Measurements from ENCODE around the gene CD3G.

Gene CD3G

GRCh38 chr11:118328745-118329144 is 15.4 kb upstream of the CD3G start:
- no peak for DNase-seq

DNA sequence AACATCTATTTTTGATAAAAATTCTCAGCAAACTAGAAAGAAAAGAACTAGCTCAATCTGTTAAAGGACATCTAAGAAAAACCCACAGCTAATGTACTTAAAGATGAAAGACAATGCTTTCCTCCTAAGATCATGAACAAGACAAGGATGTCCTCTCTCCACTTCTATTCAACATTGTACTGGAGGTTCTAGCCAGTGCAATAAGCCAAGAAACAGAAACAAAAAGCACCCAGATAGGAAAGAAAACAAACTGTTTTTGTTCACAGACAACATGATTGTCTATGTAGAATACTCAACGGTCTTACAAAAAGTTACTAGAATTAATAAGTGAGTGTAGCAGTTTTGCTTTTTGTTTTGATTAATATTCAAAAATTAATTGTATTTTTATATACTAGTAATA is 9.4 kb upstream of the CD3G start:
- no peak for DNase-seq

GRCh38 chr11:118338637-118339061 is 5.5 kb upstream of the CD3G start:
- DNase-seq, result peak; percentile 90

DNA sequence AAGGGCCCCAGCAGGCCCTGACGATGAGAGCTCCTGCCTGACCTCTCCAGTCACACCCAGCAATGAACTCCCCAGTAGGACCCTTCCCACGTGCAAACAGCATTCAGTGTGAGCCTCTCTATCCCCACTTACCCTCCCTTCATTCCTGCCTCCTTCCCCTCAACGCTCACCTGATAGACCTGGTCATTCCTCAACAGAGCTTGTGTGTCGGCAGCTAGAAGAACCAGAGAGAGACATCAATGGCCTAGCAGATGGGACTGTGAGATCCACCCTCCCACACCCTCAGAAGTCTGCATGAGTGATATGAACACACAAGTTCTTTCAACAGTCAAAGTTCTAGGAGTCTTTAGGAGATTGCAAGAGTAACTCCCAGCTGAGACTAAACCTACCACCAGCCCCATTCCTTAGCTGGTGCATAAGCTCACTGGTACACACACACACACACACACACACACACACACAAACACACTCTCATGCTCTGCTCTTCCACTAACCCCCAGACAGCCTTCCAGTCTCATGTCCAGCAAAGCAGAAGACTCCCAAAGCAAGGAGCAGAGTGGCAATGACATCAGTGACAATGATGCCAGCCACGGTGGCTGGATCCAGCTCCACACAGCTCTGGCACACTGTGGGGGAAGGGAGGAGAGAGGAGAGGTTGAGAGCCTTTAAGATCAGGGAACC is 4.7 kb upstream of the CD3G start:
- no peak for DNase-seq

DNA sequence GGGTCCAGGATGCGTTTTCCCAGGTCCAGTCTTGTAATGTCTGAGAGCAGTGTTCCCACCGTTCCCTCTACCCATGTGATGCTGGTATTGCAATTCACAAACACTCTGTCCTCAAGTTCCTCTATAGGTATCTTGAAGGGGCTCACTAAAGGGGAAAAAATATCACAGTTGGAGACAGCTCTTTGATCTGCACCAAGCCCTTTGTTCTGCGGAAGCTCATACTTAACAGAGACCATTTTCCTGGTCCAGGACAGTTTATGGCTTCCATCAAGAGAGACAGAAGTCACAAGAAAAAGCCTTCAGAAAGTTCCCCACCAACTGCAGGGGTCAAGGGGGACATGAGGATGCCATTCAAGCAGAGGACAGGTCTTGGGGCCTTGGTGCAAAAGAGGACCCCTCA is 3.7 kb upstream of the CD3G start:
- DNase-seq, result no peak

- no peak for DNase-seq
Observed at GRCh38 chr11:118341261-118341660, 2.9 kb upstream of the CD3G start.

DNA sequence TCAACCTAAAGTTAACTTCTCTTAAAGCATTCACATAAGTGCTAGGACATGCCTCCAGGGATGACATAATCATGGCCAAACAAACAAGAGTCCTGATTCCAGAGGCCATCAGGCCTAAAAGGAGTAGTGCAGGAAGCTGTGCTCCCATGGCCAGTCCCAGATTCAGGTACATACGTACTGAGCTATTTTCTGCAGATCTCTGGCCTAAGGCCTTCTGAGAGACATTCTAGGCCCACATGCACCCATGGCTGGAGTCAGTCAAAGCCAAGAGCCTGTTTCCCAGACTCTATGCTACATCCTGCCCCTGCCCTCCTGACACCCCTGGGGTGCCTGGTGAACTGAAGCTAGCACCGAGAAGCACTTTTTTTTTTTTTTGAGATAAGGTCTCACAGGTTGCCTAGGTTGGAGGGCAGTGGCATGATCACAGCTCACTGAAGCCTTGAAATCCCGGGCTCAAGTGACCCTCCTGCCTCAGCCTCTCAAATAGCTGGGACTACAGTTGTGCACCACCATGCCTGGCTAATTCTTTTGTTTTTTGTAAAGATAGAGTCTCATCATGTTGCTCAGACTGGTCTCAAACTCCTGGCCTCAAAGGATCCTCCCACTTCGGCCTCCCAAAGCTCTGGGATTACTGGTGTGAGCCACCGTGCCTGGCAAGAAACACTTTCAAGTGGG is 2.2 kb upstream of the CD3G start:
- DNase-seq, result no peak

- peak; percentile 78 for DNase-seq
Observed at GRCh38 chr11:118342503-118343161, 1.5 kb upstream of the CD3G start, which contains the start of gene CD3D. Gene CD3D, minus strand, starts transcription at chr11:118342705. Its CDS starts 98 bp downstream, at chr11:118342607.

DNA sequence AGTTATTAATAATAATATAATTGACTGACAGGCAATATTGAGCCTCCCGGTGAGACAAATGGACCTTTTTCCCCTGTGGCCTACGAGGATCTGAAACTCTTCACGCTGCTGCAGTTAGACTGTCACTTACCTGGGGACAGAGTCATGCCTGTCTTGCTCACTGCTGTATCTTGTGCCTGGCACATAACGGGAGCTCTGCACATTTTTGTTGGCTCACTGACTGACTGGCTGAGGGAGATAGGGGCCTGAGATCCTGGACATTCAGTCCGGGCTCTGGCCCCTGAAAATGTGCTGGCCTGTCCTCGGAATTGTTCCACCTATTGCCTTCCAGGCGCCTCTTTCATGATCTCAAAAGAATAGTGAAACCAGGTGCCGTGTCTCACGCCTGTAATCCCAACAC is 896 bp upstream of the CD3G start:
- peak; percentile 41 for DNase-seq

- no peak for DNase-seq
Observed at GRCh38 chr11:118349475-118349874, 5.3 kb downstream of the CD3G start.

GRCh38 chr11:118353084-118353710 is 9.1 kb downstream of the CD3G start:
- no peak for DNase-seq

- no peak for DNase-seq
Observed at GRCh38 chr11:118358071-118358470, 13.9 kb downstream of the CD3G start.

- DNase-seq, result peak; percentile 99
Observed at GRCh38 chr11:118359295-118359958, 15.3 kb downstream of the CD3G start, which contains the start of gene UBE4A. Gene UBE4A, plus strand, starts transcription at chr11:118359600. Its CDS starts 5,481 bp downstream, at chr11:118365081.

- no peak for DNase-seq
Observed at GRCh38 chr11:118364956-118365615, 20.9 kb downstream of the CD3G start.

DNA sequence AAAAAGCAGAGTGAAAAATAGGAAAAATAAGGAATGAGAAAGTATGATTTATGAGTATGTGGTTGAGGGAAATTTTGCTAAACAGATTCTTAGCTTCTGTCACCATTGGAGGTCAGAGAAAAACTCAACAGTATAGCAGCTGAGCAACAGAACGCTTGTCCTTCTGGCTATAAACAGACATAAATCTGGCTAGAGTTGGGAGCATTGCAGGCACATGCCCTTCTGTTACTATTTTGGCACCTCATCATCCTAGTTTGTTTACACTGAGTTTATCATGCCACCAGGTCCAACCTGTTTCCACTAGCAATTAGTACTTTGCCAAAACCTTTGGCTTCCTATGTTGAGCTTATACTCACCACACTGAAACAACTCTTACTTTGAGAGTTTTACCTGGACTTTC is 22.1 kb downstream of the CD3G start:
- DNase-seq, result no peak

DNA sequence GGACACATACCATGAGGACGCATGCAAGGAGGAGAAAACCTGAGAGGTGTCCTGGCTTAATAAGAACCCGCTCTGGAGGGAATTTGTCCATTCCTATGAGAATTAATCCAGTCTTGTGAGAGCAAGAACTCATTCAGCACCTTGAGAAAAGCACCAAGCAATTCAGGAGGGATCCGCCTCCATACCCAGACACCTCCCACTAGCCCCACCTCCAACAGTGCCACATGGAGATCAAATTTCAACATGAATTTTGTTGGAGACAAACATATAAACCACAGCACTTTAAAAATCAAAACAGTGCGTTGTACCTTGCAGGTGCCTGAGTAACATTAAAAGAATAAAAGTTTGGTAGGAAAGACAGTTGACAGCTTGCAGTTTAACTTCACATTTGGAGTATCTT is 26.6 kb downstream of the CD3G start:
- no peak for DNase-seq

DNA sequence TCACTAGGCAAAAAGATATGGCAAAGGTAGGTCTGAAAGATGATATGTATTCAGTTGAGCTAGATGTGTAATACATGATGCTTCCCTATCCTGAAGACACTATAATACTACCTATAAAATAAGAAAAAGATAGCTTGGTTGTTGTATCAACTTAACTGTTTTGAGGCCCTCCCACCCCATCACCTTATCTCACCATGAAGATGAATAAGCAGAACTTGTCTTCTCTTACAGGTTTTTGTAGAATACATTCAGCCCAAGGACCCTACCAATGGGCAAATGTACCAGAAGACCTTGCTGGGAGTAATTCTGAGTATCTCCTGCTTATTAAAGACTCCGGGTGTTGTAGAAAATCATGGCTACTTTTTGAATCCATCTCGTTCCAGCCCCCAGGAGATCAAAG is 29.1 kb downstream of the CD3G start:
- DNase-seq, result no peak

- DNase-seq, result no peak
Observed at GRCh38 chr11:118373871-118374270, 29.7 kb downstream of the CD3G start.

DNA sequence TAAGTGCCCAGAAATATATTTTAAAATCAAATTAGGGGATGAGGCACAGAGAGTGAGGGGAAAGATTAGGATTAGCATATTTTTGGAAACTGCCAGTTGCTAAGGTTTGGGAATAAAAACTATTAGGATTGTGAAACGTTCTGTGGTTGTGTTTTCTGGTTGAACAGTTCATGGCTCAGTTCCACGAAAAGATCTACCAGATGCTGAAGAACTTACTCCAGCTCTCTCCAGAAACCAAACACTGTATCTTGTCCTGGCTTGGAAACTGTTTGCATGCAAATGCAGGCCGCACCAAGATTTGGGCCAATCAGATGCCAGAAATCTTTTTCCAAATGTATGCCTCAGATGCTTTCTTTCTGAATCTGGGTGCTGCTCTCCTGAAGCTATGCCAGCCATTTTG is 30.6 kb downstream of the CD3G start:
- DNase-seq, result no peak

DNA sequence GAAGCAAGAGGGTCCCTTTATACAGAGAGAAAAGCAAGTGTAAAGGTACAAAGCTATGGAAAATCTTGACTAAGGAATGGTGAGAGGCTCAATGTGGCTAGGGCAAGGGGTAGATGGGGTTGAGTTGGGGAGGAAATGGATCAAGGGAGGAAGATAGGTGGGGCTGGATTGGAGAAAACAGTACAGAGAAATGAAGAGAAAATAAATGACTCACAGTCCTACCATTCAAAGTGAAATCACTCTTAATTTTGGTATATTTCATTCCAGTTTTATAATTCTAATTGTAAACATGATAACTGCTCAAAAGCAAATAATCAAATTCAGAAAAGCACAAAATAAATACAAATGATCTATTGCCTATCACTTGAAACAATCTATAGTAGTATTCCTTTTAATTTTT is 31.8 kb downstream of the CD3G start:
- DNase-seq, result no peak

- no peak for DNase-seq
Observed at GRCh38 chr11:118379497-118379896, 35.4 kb downstream of the CD3G start.

GRCh38 chr11:118380571-118380970 is 36.4 kb downstream of the CD3G start:
- DNase-seq, result no peak

All from stimulated activated CD4-positive, alpha-beta T cell treated with anti-CD3 and anti-CD28 coated beads, Interleukin-15, amount 100 ng/mL, for 24 hours (primary cell).